Activated CD4-positive, alpha-beta T cell treated with anti-CD3 and anti-CD28 coated beads, Interleukin-2, amount 10 ng/mL, durations not matched to agents 7 days and 5 days (primary cell): ENCODE results near the gene RGS5. TPM values are rescaled to one million over a fixed set of nuclear protein-coding genes. Genes with fewer than 3 reads are reported as not detected.
"Not testable (repeated sequence)": the region's sequence is repeated elsewhere in the genome, so short reads cannot be mapped to it uniquely, and the experiment has no call there.

Experiments used
- CTCF ChIA-PET: fragments of 350-600 bp; sonication (Branson Sonifier 250); formaldehyde crosslinking; loops from one replicate; lab custom pipeline; 2021; ENCODE audit warnings: antibody characterized with exemption; lab: Charles Lee
- POLR2A ChIA-PET: fragments of 350-600 bp; sonication (Branson Sonifier 250); formaldehyde crosslinking; loops from one replicate; lab custom pipeline; 2021; ENCODE audit warnings: antibody characterized with exemption; lab: Charles Lee
- DNase-seq: peaks from one replicate; pipeline ENCODE4 v3.0.0-alpha.2; 2020
- H3K27ac Mint-ChIP-seq: one replicate; pipeline ENCODE4 v1.8.0; 2021; ENCODE audit warnings: mild to moderate bottlenecking, moderate library complexity, mixed read lengths
- H3K27me3 Mint-ChIP-seq: one replicate; pipeline ENCODE4 v1.8.0; 2021; ENCODE audit warnings: mixed read lengths
- H3K36me3 Mint-ChIP-seq: one replicate; pipeline ENCODE4 v1.8.0; 2021; ENCODE audit warnings: low read depth, mixed read lengths
- H3K4me1 Mint-ChIP-seq: one replicate; pipeline ENCODE4 v1.8.0; 2021; ENCODE audit warnings: mixed read lengths
- H3K4me3 Mint-ChIP-seq: one replicate; pipeline ENCODE4 v1.8.0; 2021; ENCODE audit warnings: mild to moderate bottlenecking, moderate library complexity, mixed read lengths
- H3K9me3 Mint-ChIP-seq: one replicate; pipeline ENCODE4 v1.8.0; 2021; ENCODE audit warnings: mixed read lengths
- total RNA-seq, 2 experiments: library from RNA; stranded (reverse); gene quantifications; one replicate each; pipeline ENCODE4 v1.2.3, GENCODE V29; 2021

Gene RGS5
- 1 to 10 TPM; 2.2 to 2.5 TPM for total RNA-seq

DNA sequence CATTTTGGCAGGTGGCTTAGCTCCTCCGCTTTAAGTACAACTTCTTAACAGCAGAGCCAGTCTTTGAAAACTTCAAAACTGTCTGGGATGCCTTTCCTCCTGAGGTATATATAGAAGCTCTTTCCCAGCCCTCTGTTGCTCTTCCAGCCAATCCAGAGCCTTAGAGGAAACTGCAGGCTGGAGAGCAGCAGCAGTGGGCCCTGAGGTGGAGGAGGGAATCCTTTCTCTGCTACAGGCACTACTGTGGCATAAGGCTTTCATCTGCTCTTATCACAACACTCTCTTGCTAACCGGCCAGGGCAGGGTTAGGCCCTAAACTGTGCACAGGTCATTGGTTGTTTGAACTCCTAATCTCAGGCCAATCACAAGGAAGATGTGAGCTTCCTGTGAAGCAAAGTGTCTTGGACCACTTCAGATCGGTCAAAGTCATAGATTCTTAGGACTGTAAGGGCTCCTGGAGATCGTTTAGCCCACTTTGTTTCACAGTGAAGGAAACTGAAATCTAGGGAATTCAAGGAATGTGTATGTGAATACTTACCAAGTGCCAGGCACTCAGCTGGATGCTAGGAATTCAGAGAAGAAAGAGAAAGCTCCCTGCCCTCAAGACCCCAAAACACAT lies at the start of gene RGS5:
Gene RGS5, minus strand, starts transcription at position 84 of the 619 bp plus-strand sequence. Its CDS starts 81 bp downstream, at position 3.
- Mint-ChIP-seq H3K36me3 (no peaks in the 10 kb centered on the region), H3K9me3 (no peaks in the 10 kb centered on the region), H3K27ac (no peak within 1 kb of the TSS), H3K4me1 (no peaks in the 10 kb centered on the region), H3K4me3 (no peak within 1 kb of the TSS), H3K27me3 (no peaks in the 10 kb centered on the region)
- ChIA-PET CTCF (no interaction called here), POLR2A (no interaction called here)
- no peak for DNase-seq

DNA sequence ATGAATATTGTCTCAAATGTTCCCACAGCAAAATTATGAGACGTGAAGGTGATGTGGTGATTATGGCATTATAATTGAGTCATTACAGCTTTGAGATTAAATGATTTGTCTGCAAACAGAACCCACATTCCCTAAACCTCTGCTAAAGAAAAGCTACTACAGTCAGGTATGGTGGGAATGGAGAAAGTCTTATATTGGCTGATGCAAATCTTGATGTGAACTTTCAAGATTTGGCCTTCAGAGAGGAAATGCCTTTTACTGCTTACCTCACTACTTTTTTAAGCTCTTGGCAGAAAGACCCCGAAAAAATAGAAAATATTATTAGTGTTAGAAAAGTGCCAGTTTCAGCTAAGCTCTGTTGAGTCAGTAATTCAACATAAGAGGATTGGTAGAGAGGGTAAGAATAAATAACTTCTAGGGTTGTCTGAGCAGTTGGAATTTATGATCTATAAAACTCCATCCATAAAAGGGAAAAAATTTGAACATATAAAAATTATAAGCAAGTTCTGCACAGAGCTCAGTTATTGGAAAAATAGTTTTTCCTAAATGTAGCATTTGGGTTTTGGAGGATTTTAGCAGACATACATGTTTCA lies 47.8 kb upstream of the RGS5 start:
- Mint-ChIP-seq H3K4me3 (no peak overlapping the region), H3K27ac (no peak overlapping the region), H3K27me3 (no peaks in the 10 kb centered on the region), H3K9me3 (peaks cover 2% of the 10 kb centered on the region), H3K4me1 (no peaks in the 10 kb centered on the region), H3K36me3 (no peaks in the 10 kb centered on the region)
- no peak for DNase-seq
- CTCF ChIA-PET, result no interaction called here
- POLR2A ChIA-PET, result no interaction called here

GRCh38 chr1:163248064-163248463 lies 45.3 kb upstream of the RGS5 start:
- no peaks in the 10 kb centered on the region for H3K9me3 Mint-ChIP-seq
- no peaks in the 10 kb centered on the region for H3K4me1 Mint-ChIP-seq
- no peak overlapping the region for H3K27ac Mint-ChIP-seq
- no peaks in the 10 kb centered on the region for H3K27me3 Mint-ChIP-seq
- no peak for DNase-seq
- H3K36me3 Mint-ChIP-seq, result no peaks in the 10 kb centered on the region
- ChIA-PET POLR2A (no interaction called here), CTCF (no interaction called here)
- no peak overlapping the region for H3K4me3 Mint-ChIP-seq

GRCh38 chr1:163244648-163245047 lies 41.9 kb upstream of the RGS5 start:
- H3K4me3 Mint-ChIP-seq, H3K4me1 Mint-ChIP-seq, H3K9me3 Mint-ChIP-seq, CTCF ChIA-PET, H3K36me3 Mint-ChIP-seq, DNase-seq, H3K27me3 Mint-ChIP-seq, H3K27ac Mint-ChIP-seq: not testable (repeated sequence)
- POLR2A ChIA-PET, result interaction anchor here (0.7 kb wide), 1 partner anchor 31 kb away, joined by 4 read pairs; no protein-coding TSS in a partner anchor

DNA sequence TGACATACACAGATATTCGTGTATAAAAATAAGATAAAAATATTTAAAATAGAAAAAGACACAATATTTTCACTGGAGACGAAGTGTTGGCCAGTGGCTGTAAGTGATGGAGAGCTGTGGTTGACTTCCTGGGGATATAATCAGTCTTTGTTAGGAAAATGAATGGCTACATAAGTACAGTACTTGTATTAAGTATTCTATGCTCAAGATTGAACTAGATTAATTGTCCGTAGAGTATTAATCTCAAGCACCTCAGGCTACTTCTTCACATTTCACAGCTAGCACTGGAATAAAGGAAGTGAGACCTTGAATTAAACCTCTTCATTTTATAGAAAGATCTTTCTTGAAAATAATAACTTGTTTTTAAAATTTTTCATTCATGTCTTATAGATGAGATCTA lies 39.0 kb upstream of the RGS5 start:
- no peak for DNase-seq
- Mint-ChIP-seq H3K9me3 (no peaks in the 10 kb centered on the region), H3K27ac (no peak overlapping the region), H3K4me1 (no peaks in the 10 kb centered on the region), H3K27me3 (no peaks in the 10 kb centered on the region), H3K4me3 (no peak overlapping the region), H3K36me3 (no peaks in the 10 kb centered on the region)
- CTCF ChIA-PET, result no interaction called here
- POLR2A ChIA-PET, result no interaction called here

- H3K4me1 Mint-ChIP-seq, result no peaks in the 10 kb centered on the region
- no peaks in the 10 kb centered on the region for H3K36me3 Mint-ChIP-seq
- no peak for DNase-seq
- no peaks in the 10 kb centered on the region for H3K9me3 Mint-ChIP-seq
- no peaks in the 10 kb centered on the region for H3K27me3 Mint-ChIP-seq
- CTCF ChIA-PET, result no interaction called here
- no peak overlapping the region for H3K27ac Mint-ChIP-seq
- H3K4me3 Mint-ChIP-seq, result no peak overlapping the region
- POLR2A ChIA-PET, result no interaction called here
Observed at GRCh38 chr1:163240705-163241104, 38.0 kb upstream of the RGS5 start.

GRCh38 chr1:163233643-163234042 lies 30.9 kb upstream of the RGS5 start:
- H3K4me3 Mint-ChIP-seq, CTCF ChIA-PET, H3K27ac Mint-ChIP-seq, H3K9me3 Mint-ChIP-seq, H3K27me3 Mint-ChIP-seq, H3K4me1 Mint-ChIP-seq, POLR2A ChIA-PET, DNase-seq, H3K36me3 Mint-ChIP-seq: not testable (repeated sequence)

- DNase-seq, result no peak
- Mint-ChIP-seq H3K27me3 (peaks cover 2% of the 10 kb centered on the region), H3K9me3 (peaks cover 6% of the 10 kb centered on the region), H3K4me1 (no peaks in the 10 kb centered on the region), H3K4me3 (no peak overlapping the region), H3K36me3 (no peaks in the 10 kb centered on the region), H3K27ac (no peak overlapping the region)
- ChIA-PET POLR2A (no interaction called here), CTCF (no interaction called here)
Observed at GRCh38 chr1:163231385-163231784, 28.7 kb upstream of the RGS5 start.

DNA sequence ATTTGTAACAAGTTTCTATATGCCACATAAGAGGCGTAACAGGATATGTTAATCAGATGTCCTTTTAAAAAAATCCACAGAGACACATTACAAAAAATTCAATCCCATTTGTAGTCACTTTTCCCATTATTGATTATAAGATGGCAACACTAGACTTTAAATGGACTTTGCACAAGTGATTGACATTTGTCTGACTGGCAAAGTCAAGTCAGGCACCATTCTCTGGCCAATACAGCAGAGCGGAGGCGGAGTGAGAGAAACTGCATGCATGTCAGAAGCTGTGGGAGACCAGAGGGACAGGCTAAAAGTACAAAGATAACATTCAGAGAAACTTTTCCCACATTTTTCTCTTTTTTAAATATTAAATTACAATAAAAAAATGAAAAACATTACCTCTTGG lies 28.1 kb upstream of the RGS5 start:
- H3K36me3 Mint-ChIP-seq, result no peaks in the 10 kb centered on the region
- peaks cover 2% of the 10 kb centered on the region for H3K27me3 Mint-ChIP-seq
- peaks cover 6% of the 10 kb centered on the region for H3K9me3 Mint-ChIP-seq
- ChIA-PET CTCF (no interaction called here), POLR2A (no interaction called here)
- H3K4me3 Mint-ChIP-seq, result no peak overlapping the region
- H3K27ac Mint-ChIP-seq, result no peak overlapping the region
- DNase-seq, result no peak
- H3K4me1 Mint-ChIP-seq, result no peaks in the 10 kb centered on the region

DNA sequence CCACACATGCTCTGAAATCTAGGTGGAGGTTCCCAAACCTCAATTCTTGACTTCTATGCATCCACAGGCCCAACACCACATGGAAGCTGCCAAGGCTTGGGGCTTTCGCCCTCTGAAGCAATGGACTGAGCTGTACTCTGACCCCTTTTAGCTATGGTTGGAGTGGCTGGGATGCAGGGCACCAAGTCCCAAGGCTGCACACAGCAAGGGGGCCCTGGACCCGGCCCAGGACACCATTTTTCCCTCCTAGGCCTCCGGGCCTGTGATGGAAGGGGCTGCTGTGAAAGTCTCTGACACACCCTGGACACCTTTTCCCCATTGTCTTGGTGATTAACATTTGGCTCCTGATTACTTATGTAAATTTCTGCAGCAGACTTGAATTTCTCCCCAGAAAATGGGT lies 25.6 kb upstream of the RGS5 start:
- DNase-seq, POLR2A ChIA-PET, CTCF ChIA-PET, H3K27ac Mint-ChIP-seq, H3K27me3 Mint-ChIP-seq, H3K4me1 Mint-ChIP-seq, H3K36me3 Mint-ChIP-seq, H3K4me3 Mint-ChIP-seq, H3K9me3 Mint-ChIP-seq: not testable (repeated sequence)

- CTCF ChIA-PET, result no interaction called here
- H3K27me3 Mint-ChIP-seq, result peaks cover 2% of the 10 kb centered on the region
Observed at GRCh38 chr1:163227126-163227525, 24.4 kb upstream of the RGS5 start.

GRCh38 chr1:163213626-163214025 lies 10.9 kb upstream of the RGS5 start:
- Mint-ChIP-seq H3K27me3 (peaks cover 16% of the 10 kb centered on the region), H3K4me1 (no peaks in the 10 kb centered on the region), H3K4me3 (no peak overlapping the region), H3K36me3 (no peaks in the 10 kb centered on the region), H3K27ac (no peak overlapping the region), H3K9me3 (no peaks in the 10 kb centered on the region)
- no peak for DNase-seq
- ChIA-PET POLR2A (no interaction called here), CTCF (no interaction called here)

More at GRCh38 chr1:163227126-163227525, 24.4 kb upstream of the RGS5 start:
- Mint-ChIP-seq H3K4me3 (no peak overlapping the region), H3K9me3 (peaks cover 8% of the 10 kb centered on the region), H3K4me1 (no peaks in the 10 kb centered on the region), H3K27ac (no peak overlapping the region), H3K36me3 (no peaks in the 10 kb centered on the region)
- POLR2A ChIA-PET, result no interaction called here
- DNase-seq, result no peak

DNA sequence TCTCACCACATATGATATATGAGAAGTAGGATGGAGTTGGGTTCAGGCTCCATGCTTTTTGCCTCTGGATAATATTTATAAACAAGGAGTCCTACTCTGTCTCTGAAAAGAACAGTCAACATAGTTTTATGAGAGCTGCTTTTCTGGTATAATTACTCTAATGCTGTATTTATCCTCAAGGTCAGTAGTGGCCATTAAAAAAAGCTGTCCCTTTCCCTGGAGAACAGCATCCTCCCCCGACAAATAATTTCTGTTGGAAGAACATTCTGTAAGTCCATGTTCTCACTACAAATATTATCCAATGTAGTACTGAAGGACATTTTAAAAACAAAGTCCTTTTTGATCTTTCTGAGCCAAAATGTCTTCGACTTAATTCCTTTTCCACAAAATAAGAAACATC lies 9.0 kb upstream of the RGS5 start:
- DNase-seq, result no peak
- Mint-ChIP-seq H3K4me1 (no peaks in the 10 kb centered on the region), H3K9me3 (no peaks in the 10 kb centered on the region), H3K36me3 (no peaks in the 10 kb centered on the region), H3K27ac (no peak overlapping the region), H3K4me3 (no peak overlapping the region), H3K27me3 (peaks cover 16% of the 10 kb centered on the region)
- POLR2A ChIA-PET, result no interaction called here
- CTCF ChIA-PET, result no interaction called here

DNA sequence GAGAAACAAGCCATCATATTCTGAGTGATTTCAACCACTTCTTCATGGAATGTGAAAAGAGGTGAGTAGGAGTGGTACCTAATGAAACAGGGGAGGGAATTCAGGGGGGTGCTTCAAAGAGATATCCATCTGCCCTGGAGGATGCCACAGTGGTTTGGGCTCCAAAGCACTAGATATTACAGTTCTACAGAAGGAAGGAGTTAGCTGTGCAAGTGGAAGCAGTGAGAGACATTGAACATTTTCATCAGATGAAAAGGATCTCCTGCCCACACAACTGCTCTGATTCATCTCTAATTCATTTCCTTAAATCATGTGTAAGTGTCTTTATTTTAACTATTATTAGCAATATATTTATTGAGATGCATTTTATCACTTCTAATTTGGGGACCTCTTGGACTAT lies 2.8 kb upstream of the RGS5 start:
- no peaks in the 10 kb centered on the region for H3K36me3 Mint-ChIP-seq
- no peaks in the 10 kb centered on the region for H3K9me3 Mint-ChIP-seq
- no peaks in the 10 kb centered on the region for H3K27me3 Mint-ChIP-seq
- no peak overlapping the region for H3K27ac Mint-ChIP-seq
- CTCF ChIA-PET, result no interaction called here
- no peak for DNase-seq
- POLR2A ChIA-PET, result no interaction called here
- H3K4me1 Mint-ChIP-seq, result no peaks in the 10 kb centered on the region
- no peak overlapping the region for H3K4me3 Mint-ChIP-seq
